Mucosa of gallbladder (tissue), 1 donor: ENCODE data around the gene EMB. TPM values are rescaled to one million over a fixed set of nuclear protein-coding genes. Genes with fewer than 3 reads are reported as not detected.

ENCODE experiments used
- total RNA-seq: library from RNA; stranded (reverse); gene quantifications from one replicate; pipeline ENCODE4 v1.2.1, GENCODE V29; 2021
- donor health status: DM: no; HTN: no; CAD: no.

EMB gene
- total RNA-seq, 1 donor from 2014 or later, result 19.9 TPM

Other genes starting within 250 kb of the EMB start
- 78.4 TPM for gene PARP8, start 225.3 kb upstream of the EMB start, total RNA-seq